Measurements from ENCODE around the gene GINS2. TPM values are rescaled to one million over a fixed set of nuclear protein-coding genes. Genes with fewer than 3 reads are reported as not detected.
A peak's percentile ranks its signal among the peaks of the same experiment; 100 is the strongest.

The GINS2 gene
- total RNA-seq, 1 experiment from 2014 or later = 71.9 TPM

- H3K9me3 ChIP-seq (ENCODE audit: low read depth, low read length, poor library complexity, severe bottlenecking) = no peaks in the 10 kb centered on the region
- H3K27me3 ChIP-seq (replicated peaks; ENCODE audit: insufficient read depth, low read depth, low read length, poor library complexity) = no peaks in the 10 kb centered on the region
- ChIA-PET POLR2A (ENCODE audit: low non-redundant PET) (no interaction called here), CTCF (no interaction called here)
- no peaks in the 10 kb centered on the region for H3K36me3 ChIP-seq (ENCODE audit: insufficient read depth, low read length, poor library complexity, severe bottlenecking)
- TF ChIP-seq EZH2 (IDR thresholded peaks at IDR 0.05; ENCODE audit: borderline replicate concordance, low read depth, low read length, poor library complexity, severe bottlenecking) = no peak
- no peak for TF ChIP-seq CTCF (conservative IDR thresholded peaks at IDR 0.05; ENCODE audit: low read depth, low read length)
- no peak overlapping the region for H3K27ac ChIP-seq (ENCODE audit: low read depth, low read length, poor library complexity, severe bottlenecking)
- no peak for DNase-seq (ENCODE audit: low spot score)
- peaks cover 34% of the 10 kb centered on the region for H3K4me1 ChIP-seq (ENCODE audit: insufficient read depth, low read length, poor library complexity, severe bottlenecking)
- BruUV-seq (replicated peaks) = no TSS peak
- H3K4me3 ChIP-seq (ENCODE audit: low read depth, low read length, poor library complexity, severe bottlenecking) = no peak overlapping the region
- intact Hi-C loops (cut with micrococcal nuclease; ENCODE audit: unreplicated experiment) = no loop called here
Measured at GRCh38 chr16:85642762-85643358, 45.9 kb downstream of the GINS2 start.

- CTCF ChIA-PET = no interaction called here
- BruUV-seq (replicated peaks) = no TSS peak
Measured at GRCh38 chr16:85641776-85642176, 47.0 kb downstream of the GINS2 start.

GRCh38 chr16:85641305-85641704 lies 47.4 kb downstream of the GINS2 start:
- CTCF ChIA-PET = no interaction called here
- H3K9me3 ChIP-seq (ENCODE audit: low read depth, low read length, poor library complexity, severe bottlenecking) = no peaks in the 10 kb centered on the region
- no peak overlapping the region for H3K27ac ChIP-seq (ENCODE audit: low read depth, low read length, poor library complexity, severe bottlenecking)
- peaks cover 39% of the 10 kb centered on the region for H3K4me1 ChIP-seq (ENCODE audit: insufficient read depth, low read length, poor library complexity, severe bottlenecking)
- no peaks in the 10 kb centered on the region for H3K27me3 ChIP-seq (replicated peaks; ENCODE audit: insufficient read depth, low read depth, low read length, poor library complexity)
- H3K4me3 ChIP-seq (ENCODE audit: low read depth, low read length, poor library complexity, severe bottlenecking) = no peak overlapping the region
- BruUV-seq (replicated peaks) = no TSS peak
- no peak for TF ChIP-seq EZH2 (IDR thresholded peaks at IDR 0.05; ENCODE audit: borderline replicate concordance, low read depth, low read length, poor library complexity, severe bottlenecking)
- no peak for TF ChIP-seq CTCF (conservative IDR thresholded peaks at IDR 0.05; ENCODE audit: low read depth, low read length)
- no peaks in the 10 kb centered on the region for H3K36me3 ChIP-seq (ENCODE audit: insufficient read depth, low read length, poor library complexity, severe bottlenecking)
- POLR2A ChIA-PET (ENCODE audit: low non-redundant PET) = no interaction called here
- DNase-seq (ENCODE audit: low spot score) = no peak
- intact Hi-C loops (cut with micrococcal nuclease; ENCODE audit: unreplicated experiment) = no loop called here

More at GRCh38 chr16:85641776-85642176, 47.0 kb downstream of the GINS2 start:
- peaks cover 39% of the 10 kb centered on the region for H3K4me1 ChIP-seq (ENCODE audit: insufficient read depth, low read length, poor library complexity, severe bottlenecking)
- no peak overlapping the region for H3K4me3 ChIP-seq (ENCODE audit: low read depth, low read length, poor library complexity, severe bottlenecking)
- no peak for TF ChIP-seq EZH2 (IDR thresholded peaks at IDR 0.05; ENCODE audit: borderline replicate concordance, low read depth, low read length, poor library complexity, severe bottlenecking)
- no peak for TF ChIP-seq CTCF (conservative IDR thresholded peaks at IDR 0.05; ENCODE audit: low read depth, low read length)
- H3K27me3 ChIP-seq (replicated peaks; ENCODE audit: insufficient read depth, low read depth, low read length, poor library complexity) = no peaks in the 10 kb centered on the region
- POLR2A ChIA-PET (ENCODE audit: low non-redundant PET) = no interaction called here
- no peaks in the 10 kb centered on the region for H3K9me3 ChIP-seq (ENCODE audit: low read depth, low read length, poor library complexity, severe bottlenecking)
- H3K36me3 ChIP-seq (ENCODE audit: insufficient read depth, low read length, poor library complexity, severe bottlenecking) = no peaks in the 10 kb centered on the region
- peak; percentile 45 for DNase-seq (ENCODE audit: low spot score)
- intact Hi-C loops (cut with micrococcal nuclease; ENCODE audit: unreplicated experiment) = no loop called here
- no peak overlapping the region for H3K27ac ChIP-seq (ENCODE audit: low read depth, low read length, poor library complexity, severe bottlenecking)

All from A673 (cell line).